Keratinocyte (primary cell): Measurements from ENCODE around the gene HYAL3. TPM values are rescaled to one million over a fixed set of nuclear protein-coding genes. Genes with fewer than 3 reads are reported as not detected.

Experiments
- DNase-seq: peaks from one replicate; pipeline ENCODE4 v3.0.0-alpha.2; 2011; ENCODE audit warnings: low read depth, missing footprints, low spot score
- FAIRE-seq: peaks from 2 replicates; lab custom pipeline; 2011; peaks lifted over from hg19 to GRCh38; lab: Jason Lieb, UNC
- H2AFZ ChIP-seq: 2 replicates; pipeline ENCODE4 v1.6.0; 2012; ENCODE audit warnings: low read length, control low read depth, inconsistent platforms; ENCODE audit not compliant: control insufficient read depth
- H3K27ac ChIP-seq: 2 replicates; pipeline ENCODE4 v1.5.1; 2011; ENCODE audit warnings: low read length; ENCODE audit not compliant: control insufficient read depth, insufficient read depth
- H3K27me3 ChIP-seq: 3 replicates; pipeline ENCODE4 v1.6.0; 2011; ENCODE audit warnings: low read length; ENCODE audit not compliant: control insufficient read depth, insufficient read depth; ENCODE audit errors: extremely low read depth
- H3K36me3 ChIP-seq, 2 experiments: 2 replicates in 1 of 2; 3 replicates in 1 of 2; pipeline ENCODE4 v1.5.1; 2011; ENCODE audit warnings: low read length in 2 of 2, mild to moderate bottlenecking in 1 of 2; ENCODE audit not compliant: control insufficient read depth in 2 of 2, insufficient read depth in 2 of 2; ENCODE audit errors: extremely low read depth in 1 of 2
- H3K4me1 ChIP-seq: 3 replicates; pipeline ENCODE4 v1.5.1; 2011; ENCODE audit warnings: low read length; ENCODE audit not compliant: control insufficient read depth, insufficient read depth; ENCODE audit errors: extremely low read depth
- H3K4me2 ChIP-seq: 3 replicates; pipeline ENCODE4 v1.6.0; 2011; ENCODE audit warnings: low read depth, low read length; ENCODE audit not compliant: control insufficient read depth, insufficient read depth; ENCODE audit errors: extremely low read depth
- H3K4me3 ChIP-seq, 3 experiments: fragments of 200-600 bp in 1 of 3; sonication (generic) in 1 of 3; 2 replicates in 2 of 3; 3 replicates in 1 of 3; pipeline ENCODE4 v1.5.1; 2011 to 2016; ENCODE audit warnings: low read length in 3 of 3, mild to moderate bottlenecking in 3 of 3, control low read depth in 2 of 3, inconsistent platforms in 1 of 3, low read depth in 1 of 3, mixed read lengths in 1 of 3, mixed run types in 1 of 3, moderate library complexity in 1 of 3; ENCODE audit not compliant: control insufficient read depth in 2 of 3, insufficient read depth in 2 of 3; ENCODE audit errors: extremely low read depth in 1 of 3
- H3K79me2 ChIP-seq: 2 replicates; pipeline ENCODE4 v1.6.0; 2012; ENCODE audit warnings: low read length; ENCODE audit not compliant: control insufficient read depth, insufficient read depth
- H3K9ac ChIP-seq: 3 replicates; pipeline ENCODE4 v1.6.0; 2011; ENCODE audit warnings: low read length; ENCODE audit not compliant: control insufficient read depth, insufficient read depth; ENCODE audit errors: extremely low read depth
- H3K9me1 ChIP-seq: 3 replicates; pipeline ENCODE4 v1.6.0; 2011; ENCODE audit warnings: low read length; ENCODE audit not compliant: control insufficient read depth, insufficient read depth; ENCODE audit errors: extremely low read depth
- H3K9me3 ChIP-seq: 2 replicates; pipeline ENCODE4 v1.5.1; 2012; ENCODE audit warnings: low read depth, low read length; ENCODE audit not compliant: control insufficient read depth
- H4K20me1 ChIP-seq: 3 replicates; pipeline ENCODE4 v1.6.0; 2011; ENCODE audit warnings: low read length; ENCODE audit not compliant: control insufficient read depth, insufficient read depth; ENCODE audit errors: extremely low read depth
- CTCF ChIP-seq, 3 experiments: IDR thresholded peaks in 1 of 3; conservative IDR thresholded peaks in 1 of 3; optimal IDR thresholded peaks in 1 of 3; 2 replicates in 2 of 3; 3 replicates in 1 of 3; pipeline versions ENCODE3 to v1.5.1; 2011; ENCODE audit warnings: low read length in 3 of 3, mild to moderate bottlenecking in 3 of 3, moderate library complexity in 2 of 3, control low read depth in 1 of 3, inconsistent platforms in 1 of 3; ENCODE audit not compliant: insufficient read depth in 2 of 3; ENCODE audit errors: extremely low read depth in 1 of 3
- EZH2 ChIP-seq: IDR thresholded peaks from one replicate; pipeline ENCODE4 v1.6.1; 2012; ENCODE audit warnings: inconsistent platforms, mild to moderate bottlenecking, low read length, moderate library complexity
- dilution Hi-C: fragments of 300-500 bp; cut with MboI; formaldehyde crosslinking; loops from one replicate; pipeline ENCODE4 v1.7.0; 2020; ENCODE audit warnings: low sequenced_read_pairs; ENCODE audit not compliant: extremely low pct_ligation_motif_present
- polyA plus RNA-seq, 5 experiments: library from polyadenylated mRNA; depleted of rRNA in 3 of 5; stranded (reverse) in 3 of 5; stranded (forward) in 1 of 5; unstranded in 1 of 5; fragments of >200 nt; gene quantifications; 1 replicate in 1 of 5; 2 replicates in 3 of 5; 3 replicates in 1 of 5; pipeline versions ENCODE4 v1.2.1 to v1.2.3, GENCODE V29; 2011 to 2012; ENCODE audit warnings: missing spikeins in 2 of 5, low read depth in 1 of 5, low replicate concordance in 1 of 5

HYAL3 gene
- polyA plus RNA-seq, 1 donor (not counting 4 experiments of a cell fraction or from before 2014, with no cell fraction given): 6.6 TPM

GRCh38 chr3:50299638-50299928 lies 378 bp upstream of the HYAL3 start:
- peaks cover 34% of the 10 kb centered on the region for H3K4me1 ChIP-seq
- peak overlapping the region; percentile 97 for H3K27ac ChIP-seq
- no peaks in the 10 kb centered on the region for H3K9me3 ChIP-seq
- TF ChIP-seq CTCF (optimal IDR thresholded peaks at IDR 0.05 in 1 of 3, IDR thresholded peaks at IDR 0.05 in 1 of 3, conservative IDR thresholded peaks at IDR 0.05 in 1 of 3; ENCODE audit: extremely low read depth in 1 of 3, insufficient read depth in 2 of 3, low read length in 3 of 3) (no peak), EZH2 (no peak)
- H3K36me3 ChIP-seq: peaks cover 0 to 4% of the 10 kb centered on the region in 2 experiments
- H3K27me3 ChIP-seq: no peaks in the 10 kb centered on the region
- H2AFZ ChIP-seq: no peak overlapping the region
- peak overlapping the region; percentile 13 to 67 (median 48) for H3K4me3 ChIP-seq
- dilution Hi-C loops: no loop called here
- FAIRE-seq (no peak), DNase-seq (no peak)
- peak overlapping the region; percentile 76 for H3K9ac ChIP-seq
- H4K20me1 ChIP-seq: no peaks in the 10 kb centered on the region
- peak overlapping the region; percentile 79 for H3K4me2 ChIP-seq
- peaks cover 4% of the 10 kb centered on the region for H3K9me1 ChIP-seq
- peaks cover 9% of the 10 kb centered on the region for H3K79me2 ChIP-seq

GRCh38 chr3:50297896-50298725 lies 1.1 kb downstream of the HYAL3 start:
- Histone ChIP-seq H3K36me3 (peaks cover 0 to 4% of the 10 kb centered on the region in 2 experiments), H3K79me2 (peaks cover 7% of the 10 kb centered on the region), H3K4me1 (peaks cover 24% of the 10 kb centered on the region), H2AFZ (no peak overlapping the region), H3K9me3 (no peaks in the 10 kb centered on the region), H4K20me1 (no peaks in the 10 kb centered on the region), H3K4me3 (peak overlapping the region; percentile 76 to 97 (median 94)), H3K9ac (peak overlapping the region; percentile 95), H3K27ac (peak overlapping the region; percentile 89), H3K9me1 (peaks cover 3% of the 10 kb centered on the region), H3K27me3 (no peaks in the 10 kb centered on the region), H3K4me2 (peak overlapping the region; percentile 94)
- dilution Hi-C loops: no loop called here
- DNase-seq (no peak), FAIRE-seq (no peak)
- TF ChIP-seq CTCF (optimal IDR thresholded peaks at IDR 0.05 in 1 of 3, IDR thresholded peaks at IDR 0.05 in 1 of 3, conservative IDR thresholded peaks at IDR 0.05 in 1 of 3; ENCODE audit: extremely low read depth in 1 of 3, insufficient read depth in 2 of 3, low read length in 3 of 3) (peak in 2 of 3 experiments; percentile 30 to 35), EZH2 (no peak)
